GM18505 (cell line): ENCODE data around the gene CYP11A1.
"Not testable (repeated sequence)": the region's sequence is repeated elsewhere in the genome, so short reads cannot be mapped to it uniquely, and the experiment has no call there.

ENCODE experiments used
- ATAC-seq: cut with Tn5 transposase; IDR thresholded peaks from one replicate; pipeline ENCODE4 v1.9.1; 2021; ENCODE audit not compliant: unreplicated experiment
- POLR2A ChIP-seq: IDR thresholded peaks from 4 replicates; pipeline ENCODE4 v1.6.1; 2011; ENCODE audit warnings: borderline replicate concordance; ENCODE audit not compliant: insufficient read depth, insufficient read length; ENCODE audit errors: extremely low read depth

Gene CYP11A1

DNA sequence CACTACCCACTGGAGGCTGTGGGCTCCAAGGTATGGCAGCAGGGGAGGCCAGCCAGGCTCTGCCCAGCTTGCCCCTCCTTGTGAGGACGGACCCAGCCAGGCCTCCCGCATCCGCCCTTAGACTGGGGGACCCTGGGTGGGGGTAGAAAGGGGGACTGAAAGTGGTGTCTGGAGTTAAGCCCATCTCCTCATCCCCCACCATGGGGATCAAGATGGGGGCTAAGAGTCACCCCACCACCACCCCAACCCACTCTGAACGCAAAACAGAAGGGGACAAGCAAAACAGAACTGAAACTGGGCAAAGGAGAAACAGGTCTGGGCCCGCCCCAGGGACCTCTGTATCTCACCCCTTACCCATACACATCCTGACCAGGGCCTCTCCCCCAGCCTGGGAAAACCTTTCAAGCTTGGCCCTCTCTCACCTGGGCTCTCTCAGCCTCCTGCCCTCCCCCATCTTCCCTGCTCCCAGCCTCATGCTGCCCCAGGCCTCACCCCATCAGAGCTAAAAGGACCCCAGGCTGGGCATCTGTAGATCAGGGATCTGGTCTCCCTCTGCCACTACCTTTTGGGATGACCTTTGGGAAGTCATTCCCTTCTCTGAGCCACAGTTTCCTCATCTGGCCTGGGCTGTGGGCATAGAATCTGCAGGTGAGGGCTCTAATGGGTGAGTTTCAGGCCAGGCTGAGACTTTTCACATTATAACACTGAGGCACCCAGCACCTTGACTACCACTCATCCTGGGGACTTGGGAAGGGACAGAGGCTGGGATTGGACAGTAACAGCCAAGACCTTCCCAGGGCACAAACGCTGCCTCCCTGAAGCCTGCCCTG is 30.0 kb upstream of the CYP11A1 start:
- ATAC-seq: no peak
- peak; percentile 42 for TF ChIP-seq POLR2A

DNA sequence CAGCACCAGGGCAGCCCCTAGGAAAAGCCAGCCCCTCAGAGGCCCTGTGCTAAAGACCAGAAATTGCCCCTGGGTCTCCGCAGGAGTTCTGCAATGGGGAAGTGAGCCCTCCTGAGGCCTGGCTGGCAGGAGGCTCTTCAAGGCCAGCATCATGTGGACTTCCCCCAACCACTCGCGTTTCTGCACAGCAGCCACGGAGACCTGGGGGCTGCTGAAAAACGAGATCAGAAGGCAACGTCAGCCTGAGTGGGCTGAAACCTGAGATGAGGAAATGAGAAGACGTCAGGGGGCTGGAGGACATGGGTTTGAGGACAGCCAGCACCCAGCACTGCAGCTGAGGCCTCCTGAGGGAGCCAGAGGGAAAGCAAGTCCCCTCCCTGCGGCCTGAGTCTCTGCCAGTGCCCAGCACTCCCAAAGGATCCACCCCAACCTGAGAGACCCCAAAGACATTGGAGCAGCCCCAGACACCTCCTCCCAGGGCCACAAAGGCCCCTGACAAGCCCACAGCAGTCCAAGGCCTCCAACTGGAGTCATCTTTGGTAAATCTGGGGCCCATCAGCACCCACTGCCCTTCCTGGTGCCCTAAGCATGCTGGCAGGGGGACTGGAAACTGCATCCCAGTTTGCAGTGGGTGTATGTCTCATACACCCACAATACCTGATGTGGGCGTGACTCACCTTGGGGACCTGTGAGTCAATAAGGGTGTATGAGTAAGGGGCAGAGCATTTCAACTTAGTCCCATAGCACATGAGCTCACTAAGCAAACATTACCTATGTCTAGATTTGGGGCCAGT is 29.2 kb upstream of the CYP11A1 start:
- peak; percentile 33 for ATAC-seq
- TF ChIP-seq POLR2A: peak; percentile 73

DNA sequence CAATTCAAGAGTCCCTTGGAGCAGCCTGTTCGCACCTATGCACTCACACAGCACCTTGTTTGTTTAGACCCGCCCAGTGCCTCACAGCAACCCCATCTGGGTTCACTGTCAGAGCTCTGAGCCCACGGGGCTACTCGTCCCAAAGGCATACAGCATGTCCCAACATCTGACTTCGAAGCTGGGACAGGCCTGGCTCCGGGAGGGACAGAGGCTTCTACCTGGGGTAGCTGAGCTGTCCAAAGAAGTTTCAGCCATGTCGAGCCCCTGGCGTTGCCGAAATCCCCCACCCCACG is 28.6 kb upstream of the CYP11A1 start:
- no peak for ATAC-seq
- no peak for TF ChIP-seq POLR2A

DNA sequence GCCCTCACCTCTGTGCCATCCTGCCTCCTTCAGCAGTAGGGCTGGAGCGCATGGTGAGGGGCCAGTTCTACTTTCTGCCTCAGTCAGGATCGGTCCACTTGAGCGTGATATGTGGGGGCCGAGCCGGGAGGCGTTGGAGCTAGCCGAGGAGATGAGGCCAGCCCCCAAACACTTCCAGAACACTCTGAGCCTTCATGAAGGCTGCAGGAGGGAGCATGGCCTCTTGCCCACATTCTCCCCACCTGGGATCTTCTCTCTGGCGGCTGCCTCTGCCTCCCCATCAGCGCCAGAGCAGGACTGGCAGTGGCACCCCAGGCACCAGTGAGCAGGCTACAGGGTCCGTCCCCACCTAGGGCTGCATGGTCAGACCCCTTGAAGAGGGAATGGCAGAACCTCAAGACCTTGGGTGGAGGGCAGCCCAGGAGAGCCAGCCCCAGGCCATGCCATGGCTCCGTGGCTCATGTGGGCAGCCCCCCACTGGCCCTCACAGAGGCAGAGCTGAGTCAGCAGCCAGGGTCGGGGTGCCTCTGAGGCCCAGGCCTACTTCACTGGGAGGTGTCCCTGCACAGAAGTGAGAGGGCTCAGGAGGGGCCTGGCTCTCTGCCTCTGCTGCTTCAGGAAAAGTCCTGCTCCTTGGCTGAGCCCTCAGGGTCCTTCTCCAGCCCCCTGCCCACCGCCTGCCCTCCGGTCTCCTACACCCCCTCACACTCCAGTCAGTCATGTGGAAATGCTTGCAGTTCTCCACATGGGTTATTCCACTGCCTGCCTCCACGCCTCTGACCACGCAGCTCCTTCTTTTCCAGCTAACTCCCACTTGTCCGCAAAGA is 28.1 kb upstream of the CYP11A1 start:
- no peak for ATAC-seq
- no peak for TF ChIP-seq POLR2A

DNA sequence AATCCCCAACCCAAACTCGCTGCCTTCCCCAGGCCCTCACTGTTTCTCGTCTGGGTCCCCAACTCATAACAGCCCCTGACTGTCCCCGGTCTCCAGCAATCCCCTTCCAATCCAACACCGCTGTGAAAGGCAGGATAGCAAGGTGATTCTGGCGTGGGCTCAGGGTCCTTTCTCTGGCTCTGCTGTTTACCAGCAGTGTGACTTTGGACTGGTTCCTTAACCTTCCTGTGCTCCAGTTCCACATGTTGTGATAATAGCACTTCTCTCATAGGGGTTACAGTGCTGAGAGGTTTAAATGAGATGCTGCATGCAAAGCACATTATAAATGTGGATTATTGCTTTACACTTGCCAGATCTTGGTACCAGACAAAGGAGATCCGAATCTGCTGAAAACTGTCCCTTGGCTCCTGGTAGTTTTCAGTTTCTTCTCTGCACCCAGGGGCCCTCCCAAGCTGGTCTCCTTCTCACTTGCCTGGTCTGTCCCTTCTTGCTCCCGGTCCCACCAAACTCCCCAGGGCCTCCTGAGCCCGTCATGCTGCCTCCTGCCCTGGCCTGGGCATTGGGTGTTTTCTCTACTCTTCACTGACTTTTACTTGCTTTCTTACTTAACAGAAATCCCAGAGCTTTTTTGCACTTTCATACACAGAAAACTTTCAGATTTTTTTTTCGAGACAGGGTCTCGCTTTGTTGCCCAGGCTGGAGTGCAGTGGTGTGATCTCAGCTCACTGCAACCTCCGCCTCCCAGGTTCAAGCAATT is 26.8 kb upstream of the CYP11A1 start:
- no peak for TF ChIP-seq POLR2A
- no peak for ATAC-seq

DNA sequence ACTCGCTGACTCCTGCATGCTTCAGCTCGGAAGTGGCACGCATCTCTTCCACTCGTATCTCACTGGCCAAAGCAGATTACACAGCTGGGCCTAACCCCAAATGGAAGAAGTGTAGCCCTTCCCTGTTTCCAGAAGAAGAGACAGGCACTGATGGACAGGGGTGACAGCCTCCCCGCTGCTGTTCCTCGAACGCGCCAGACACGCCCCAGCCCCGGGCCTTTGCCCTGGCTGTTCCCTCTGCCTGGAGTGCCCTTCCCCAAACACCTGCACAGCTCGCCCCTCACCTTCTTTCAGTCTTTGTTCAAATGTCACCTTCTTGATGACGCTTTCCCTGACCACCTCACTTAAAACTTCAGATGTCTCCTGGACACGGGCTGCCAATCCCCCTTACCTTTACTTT is 26.0 kb upstream of the CYP11A1 start:
- no peak for TF ChIP-seq POLR2A
- no peak for ATAC-seq

DNA sequence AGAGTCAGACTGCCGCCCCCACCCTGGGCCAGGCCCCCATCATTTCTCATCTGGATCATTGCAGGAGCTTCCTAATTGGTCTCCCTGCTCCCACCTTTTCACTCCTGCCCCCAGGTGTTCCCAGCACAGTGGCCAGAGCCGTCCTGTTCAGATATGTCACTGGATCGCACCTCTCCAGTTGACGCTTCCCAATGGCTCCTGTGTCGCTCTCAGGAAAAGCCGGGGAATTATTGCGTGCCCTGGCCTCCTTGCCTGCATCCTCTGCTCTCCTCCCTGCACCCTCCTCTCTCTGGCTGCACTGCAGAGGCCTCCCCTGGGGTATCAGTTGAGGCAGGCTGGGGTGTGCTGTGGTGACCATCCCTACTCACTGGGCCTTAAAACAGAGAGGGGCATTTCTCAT is 25.5 kb upstream of the CYP11A1 start:
- ATAC-seq: no peak

DNA sequence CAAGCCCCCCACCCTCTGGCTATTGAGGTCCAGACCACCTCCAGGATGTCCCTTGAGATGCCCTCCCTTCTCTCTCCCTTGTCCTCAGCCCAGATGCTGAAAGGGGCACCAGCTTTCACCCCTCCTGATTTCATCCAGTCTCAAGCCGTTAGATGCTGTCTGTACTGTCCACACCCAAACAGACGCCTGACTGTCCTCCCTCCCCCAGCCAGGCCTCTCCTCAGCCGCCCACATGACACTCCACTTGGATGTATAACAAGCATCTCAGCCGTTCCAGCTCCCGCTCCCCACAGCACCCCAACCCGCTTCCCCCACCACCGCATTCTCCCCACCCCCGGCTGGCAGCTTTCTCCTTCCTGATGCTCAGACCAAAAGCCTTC is 25.0 kb upstream of the CYP11A1 start:
- no peak for TF ChIP-seq POLR2A
- ATAC-seq: no peak

More for the DNA sequence above, 25.5 kb upstream of the CYP11A1 start:
- TF ChIP-seq POLR2A: no peak

DNA sequence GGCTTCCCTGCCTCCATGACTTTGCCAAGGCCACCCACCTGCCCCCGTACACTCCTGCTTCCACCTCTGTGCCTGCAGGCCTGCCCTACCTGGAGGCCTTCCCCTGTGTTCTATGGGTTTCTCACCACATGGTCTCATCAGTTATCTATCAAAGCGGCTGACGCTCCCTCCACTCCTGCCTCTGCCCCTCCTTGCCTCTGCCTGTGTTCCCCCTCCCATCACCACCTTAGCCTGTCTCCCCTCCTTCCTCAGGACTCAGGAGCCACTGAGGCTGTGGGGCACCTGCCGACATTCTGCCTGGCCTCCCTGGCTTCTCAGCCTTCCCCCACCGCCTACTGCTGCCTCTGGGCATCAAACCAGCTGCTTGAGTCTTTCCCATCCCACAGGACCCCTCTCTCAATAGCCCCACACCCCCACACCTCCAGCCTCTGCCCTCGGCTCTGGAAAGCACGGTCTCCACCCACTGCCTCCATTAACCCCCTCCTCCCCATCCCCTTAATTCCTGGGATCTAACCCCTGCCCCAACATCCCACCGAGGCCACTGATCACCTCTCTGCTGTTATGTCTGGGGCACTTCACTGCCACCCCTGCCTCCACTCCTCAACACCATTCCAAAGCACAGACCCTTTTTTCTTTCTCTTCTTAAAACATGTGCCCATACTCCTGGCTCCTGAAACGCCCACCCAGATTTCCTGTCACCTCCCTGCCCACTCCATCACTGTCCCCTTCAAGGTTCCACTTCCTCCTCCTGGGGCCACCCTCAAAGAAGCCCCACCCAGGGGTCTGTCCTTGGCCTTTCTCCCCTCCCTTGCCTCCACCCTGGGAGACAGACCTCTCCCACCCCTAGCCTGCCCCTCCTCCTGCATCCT is 24.4 kb upstream of the CYP11A1 start:
- no peak for TF ChIP-seq POLR2A
- ATAC-seq: no peak

DNA sequence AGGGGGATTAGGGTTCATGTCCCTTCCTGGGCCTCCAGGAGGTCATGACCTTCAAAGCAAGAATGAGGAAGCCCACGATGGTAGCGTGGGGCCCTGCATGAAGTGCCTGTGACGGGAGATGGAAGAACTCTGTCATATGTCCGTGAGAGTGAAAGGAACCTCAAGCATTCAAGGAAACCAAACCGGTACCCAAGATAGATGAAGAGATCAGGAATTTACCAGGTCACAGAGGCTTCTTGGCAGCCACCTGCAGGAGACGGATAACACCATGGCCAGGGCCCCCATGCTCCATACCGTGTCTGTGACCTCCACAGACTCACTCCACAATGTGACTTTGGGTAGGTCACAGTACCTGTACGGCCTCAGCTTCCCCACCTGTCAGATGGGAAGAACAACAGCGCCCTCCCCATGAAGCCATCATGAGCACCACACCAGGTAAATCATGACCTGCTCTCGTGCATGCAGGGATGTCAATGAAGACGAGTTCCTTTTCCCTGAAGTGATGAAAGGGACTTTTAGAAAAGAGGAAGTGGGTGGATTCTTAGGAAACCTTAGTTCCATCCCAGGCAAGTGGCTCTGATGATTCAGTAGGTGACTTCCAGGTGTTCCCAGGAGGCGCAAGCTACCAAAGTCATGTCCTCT is 23.3 kb upstream of the CYP11A1 start:
- peak; percentile 40 for TF ChIP-seq POLR2A
- no peak for ATAC-seq

DNA sequence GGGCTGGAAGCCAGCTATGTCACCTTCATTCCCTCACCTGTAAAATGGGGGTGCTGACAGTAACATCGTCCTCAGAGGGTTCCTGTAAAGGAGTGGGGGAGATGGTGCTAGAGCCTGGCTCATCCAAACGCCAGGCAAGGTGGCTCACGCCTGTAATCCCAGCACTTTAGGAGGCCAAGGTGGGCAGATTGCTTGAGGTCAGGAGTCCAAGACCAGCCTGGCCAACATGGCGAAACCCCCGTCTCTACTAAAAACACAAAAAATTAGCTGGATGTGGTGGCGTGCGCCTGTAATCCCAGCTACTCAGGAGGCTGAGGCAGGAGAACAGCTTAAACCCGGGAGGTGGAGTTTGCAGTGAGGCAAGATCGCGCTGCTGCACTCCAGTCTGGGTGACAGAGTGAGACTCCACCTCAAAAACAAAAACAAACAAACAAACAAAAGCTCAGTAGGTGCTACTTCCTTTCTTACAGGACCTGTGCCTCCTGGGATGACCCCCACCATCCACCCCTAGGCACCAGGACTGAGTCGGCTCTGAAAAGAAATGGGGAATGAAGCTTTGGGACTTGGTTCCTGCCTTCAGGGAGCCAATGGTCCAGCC is 22.7 kb upstream of the CYP11A1 start:
- not testable (repeated sequence) for ATAC-seq
